Right renal cortex interstitium (tissue), 3 donors: ENCODE results near the gene RAB3IL1. TPM values are rescaled to one million over a fixed set of nuclear protein-coding genes. Genes with fewer than 3 reads are reported as not detected.
"Not testable (repeated sequence)": the region's sequence is repeated elsewhere in the genome, so short reads cannot be mapped to it uniquely, and the experiment has no call there.

Experiments used
- DNase-seq, 3 donors: peaks; one replicate each; pipeline ENCODE4 v3.0.0-alpha.2; 2013; ENCODE audit warnings: low read depth in 3 of 3, low spot score in 2 of 3
- polyA plus RNA-seq, 3 donors: library from polyadenylated mRNA; unstranded; fragments of 120-200 nt; gene quantifications; one replicate each; pipeline ENCODE4 v1.2.1, GENCODE V29; 2013; ENCODE audit not compliant: insufficient read length in 3 of 3

Gene RAB3IL1
- polyA plus RNA-seq, 3 donors = 15.5 to 19.8 (median 18.5) TPM

DNA sequence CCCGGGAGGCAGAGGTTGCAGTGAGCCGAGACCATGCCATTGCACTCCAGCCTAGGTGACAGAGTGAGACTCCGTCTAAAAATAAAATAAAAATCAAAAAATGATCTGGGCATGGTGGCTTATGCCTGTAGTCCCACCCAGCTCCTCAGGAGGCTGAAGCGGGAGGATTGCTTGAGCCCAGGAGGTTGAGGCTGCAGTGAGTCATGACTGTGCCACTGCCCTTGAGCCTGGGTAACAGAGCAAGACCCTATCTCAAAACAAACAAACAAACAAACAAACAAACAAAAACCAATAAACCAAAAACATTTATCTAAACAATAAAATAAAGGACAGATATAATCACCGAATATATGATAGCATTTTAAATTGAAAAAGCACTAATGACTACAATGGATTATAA is 36.3 kb upstream of the RAB3IL1 start:
- DNase-seq = not testable (repeated sequence)

DNA sequence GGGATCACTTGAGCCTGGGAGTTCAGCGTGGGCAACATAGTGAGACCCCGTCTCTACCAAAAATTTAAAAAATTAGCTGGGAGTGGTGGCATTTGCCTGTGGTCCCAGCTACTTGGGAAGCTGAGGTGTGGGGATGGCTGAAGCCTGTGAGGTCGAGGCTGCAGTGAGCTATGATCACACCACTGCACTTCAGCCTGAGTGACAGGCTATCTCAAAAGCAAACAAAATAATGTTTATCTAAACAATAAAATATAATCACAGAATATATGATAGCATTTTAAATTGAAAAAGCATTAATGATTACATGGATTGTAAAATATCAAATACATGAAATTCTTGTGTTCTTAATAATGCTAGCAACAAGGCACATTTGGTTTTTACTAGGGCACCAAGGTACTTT is 35.5 kb upstream of the RAB3IL1 start:
- DNase-seq = no peak

DNA sequence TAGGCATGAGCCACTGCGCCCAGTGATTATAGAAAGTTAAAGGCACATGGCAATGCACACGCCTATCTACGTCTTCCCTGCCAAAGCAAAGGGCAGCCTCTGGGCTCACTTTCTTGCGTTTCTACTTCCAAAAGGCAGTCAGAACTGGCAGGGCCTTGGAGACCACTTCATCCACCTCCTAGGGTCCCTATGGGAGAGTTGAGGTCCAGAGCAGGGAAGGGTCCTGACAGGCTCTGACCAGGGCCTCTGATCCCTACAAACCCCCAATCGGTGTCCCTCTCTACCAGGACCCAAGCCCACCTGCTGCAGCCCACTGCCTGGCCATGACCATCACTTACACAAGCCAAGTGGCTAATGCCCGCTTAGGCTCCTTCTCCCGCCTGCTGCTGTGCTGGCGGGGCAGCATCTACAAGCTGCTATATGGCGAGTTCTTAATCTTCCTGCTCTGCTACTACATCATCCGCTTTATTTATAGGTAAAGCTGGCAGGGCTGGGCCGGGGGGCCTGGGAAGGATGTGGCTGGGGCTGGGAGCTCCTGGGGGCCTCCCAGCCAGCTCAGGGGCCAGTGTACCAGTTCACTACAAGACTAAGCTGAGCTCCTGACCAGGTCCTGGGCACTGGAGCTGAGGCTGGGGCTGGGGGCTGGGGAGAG is 34.2 kb upstream of the RAB3IL1 start:
- DNase-seq = no peak

DNA sequence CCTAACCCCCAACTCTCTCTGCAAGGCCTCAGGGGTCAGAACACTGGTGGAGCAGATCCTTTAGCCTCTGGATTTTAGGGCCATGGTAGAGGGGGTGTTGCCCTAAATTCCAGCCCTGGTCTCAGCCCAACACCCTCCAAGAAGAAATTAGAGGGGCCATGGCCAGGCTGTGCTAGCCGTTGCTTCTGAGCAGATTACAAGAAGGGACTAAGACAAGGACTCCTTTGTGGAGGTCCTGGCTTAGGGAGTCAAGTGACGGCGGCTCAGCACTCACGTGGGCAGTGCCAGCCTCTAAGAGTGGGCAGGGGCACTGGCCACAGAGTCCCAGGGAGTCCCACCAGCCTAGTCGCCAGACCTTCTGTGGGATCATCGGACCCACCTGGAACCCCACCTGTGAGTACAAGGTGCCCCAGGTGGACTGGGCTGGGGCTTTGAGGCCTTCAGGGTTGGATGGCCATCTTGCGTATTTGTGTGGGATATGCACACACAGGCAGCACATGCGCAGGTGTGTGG is 32.7 kb upstream of the RAB3IL1 start, which contains the start of gene BEST1:
Gene BEST1 (plus strand): TSS at position 317 of the 513 bp plus-strand sequence. CDS start 1,456 bp downstream, outside the sequence.
- no peak for DNase-seq

DNA sequence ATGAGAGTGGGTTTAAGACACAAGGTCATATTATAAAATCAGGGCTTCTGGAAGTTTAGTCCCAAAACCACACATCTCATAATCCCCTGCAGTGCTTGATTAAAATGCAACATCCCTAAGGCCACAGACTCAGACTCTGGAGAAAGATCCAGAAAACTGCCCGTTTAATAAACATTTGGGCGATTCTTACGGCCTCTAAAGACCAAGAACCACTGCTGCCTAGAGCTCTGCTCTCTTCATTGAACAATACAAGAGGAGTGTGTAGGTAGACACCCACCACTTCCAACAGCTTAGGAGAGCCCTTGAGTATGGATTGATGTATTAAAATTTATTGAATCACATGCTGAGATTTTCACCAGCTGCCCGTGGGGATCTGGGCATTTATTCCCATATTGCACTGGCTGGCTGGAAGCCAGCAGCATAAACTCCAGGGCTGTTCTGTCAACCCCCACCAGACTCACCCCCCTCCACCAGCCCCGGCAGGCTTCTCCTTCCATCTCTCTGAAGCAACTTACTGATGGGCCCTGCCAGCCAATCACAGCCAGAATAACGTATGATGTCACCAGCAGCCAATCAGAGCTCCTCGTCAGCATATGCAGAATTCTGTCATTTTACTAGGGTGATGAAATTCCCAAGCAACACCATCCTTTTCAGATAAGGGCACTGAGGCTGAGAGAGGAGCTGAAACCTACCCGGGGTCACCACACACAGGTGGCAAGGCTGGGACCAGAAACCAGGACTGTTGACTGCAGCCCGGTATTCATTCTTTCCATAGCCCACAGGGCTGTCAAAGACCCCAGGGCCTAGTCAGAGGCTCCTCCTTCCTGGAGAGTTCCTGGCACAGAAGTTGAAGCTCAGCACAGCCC is 32.0 kb upstream of the RAB3IL1 start:
- DNase-seq = no peak

DNA sequence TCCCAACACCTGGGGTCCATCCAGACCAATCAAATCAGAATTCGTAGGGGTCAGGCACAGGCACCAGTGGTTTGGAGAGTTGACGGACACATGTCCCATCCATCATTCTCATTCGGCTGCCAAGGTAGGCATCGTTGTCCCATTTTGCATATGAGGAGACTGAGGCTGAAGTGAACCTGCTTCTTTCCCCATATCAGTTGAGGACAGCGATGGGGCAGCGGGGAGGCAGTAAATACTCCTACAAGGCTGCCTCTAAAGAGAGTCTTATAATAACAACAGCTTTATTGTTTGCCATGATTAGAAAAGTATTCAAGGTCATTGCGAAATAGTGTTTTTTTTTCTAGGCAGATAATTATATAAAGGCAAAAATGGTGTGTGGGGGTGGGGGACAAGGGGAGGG is 31.1 kb upstream of the RAB3IL1 start:
- DNase-seq = no peak

DNA sequence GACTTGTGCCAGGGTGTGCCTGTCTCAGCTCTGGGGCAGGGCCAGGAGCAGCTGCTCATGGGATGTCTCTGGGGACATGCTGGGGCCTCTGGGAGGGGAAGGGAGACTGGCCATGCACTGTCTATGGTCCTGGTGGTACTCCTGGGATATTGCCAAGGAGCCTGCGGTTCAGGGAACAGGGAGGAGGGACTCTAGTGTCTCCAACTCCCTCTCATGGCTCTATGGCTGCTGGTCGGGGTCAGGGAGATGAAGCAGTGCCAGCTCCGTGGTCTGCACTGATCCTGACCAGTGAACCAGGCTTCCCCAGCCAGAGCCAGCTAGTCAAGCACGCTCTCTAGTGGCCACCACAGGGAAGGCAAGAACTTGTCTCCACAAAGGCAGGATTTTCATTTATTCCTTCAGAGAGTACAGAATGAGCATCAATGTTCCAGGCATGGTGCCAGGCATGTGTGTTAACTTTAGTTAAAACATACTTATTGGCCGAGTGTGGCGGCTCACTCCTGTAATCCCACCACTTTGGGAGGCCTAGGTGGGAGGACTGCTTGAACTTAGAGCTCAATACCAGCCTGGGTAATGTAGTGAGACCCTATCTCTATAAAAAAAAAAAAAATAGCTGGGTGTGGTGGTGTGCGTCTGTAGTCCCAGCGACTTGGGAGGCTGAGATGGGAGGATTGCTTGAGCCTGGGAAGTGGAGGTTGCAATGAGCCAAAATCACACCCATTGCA is 30.3 kb upstream of the RAB3IL1 start:
- DNase-seq = no peak

DNA sequence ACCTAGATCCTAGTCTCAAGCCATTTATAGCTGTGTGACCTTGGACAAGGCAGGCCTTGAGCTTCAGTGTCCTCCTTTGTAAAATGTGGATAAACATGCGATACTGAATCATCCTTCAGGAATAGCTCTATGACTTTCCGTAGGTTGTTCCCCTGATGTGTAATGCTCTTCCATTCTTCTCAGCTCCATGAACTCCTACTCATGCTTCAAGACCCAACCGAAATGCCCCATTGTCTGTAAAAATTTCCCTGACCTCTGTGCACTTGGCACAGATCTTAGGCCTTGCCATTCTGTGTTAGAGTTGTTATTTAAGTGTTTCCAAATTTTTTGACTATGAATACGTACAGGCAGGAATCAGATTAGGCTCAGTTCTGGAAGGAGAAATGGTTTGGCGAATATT is 29.5 kb upstream of the RAB3IL1 start:
- DNase-seq = no peak

DNA sequence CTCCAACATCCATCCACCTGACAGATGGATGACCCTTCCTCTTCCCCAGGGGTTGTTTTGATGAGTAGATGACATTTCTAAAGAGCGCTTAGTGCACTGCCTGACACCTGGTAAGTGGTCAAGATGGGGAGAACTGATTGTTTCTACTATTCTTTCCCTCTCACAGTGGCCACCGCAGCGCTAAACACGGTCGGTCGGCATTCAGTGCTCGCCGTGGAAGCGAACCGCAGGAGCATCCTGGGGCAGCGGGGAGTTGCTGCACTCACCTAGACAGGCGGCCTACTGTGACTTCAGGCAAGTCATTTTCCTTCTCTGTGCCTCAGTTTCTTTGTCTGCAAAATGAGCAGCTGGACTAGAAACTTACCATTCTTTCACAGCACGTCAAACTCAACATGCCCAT is 27.8 kb upstream of the RAB3IL1 start:
- DNase-seq = no peak

DNA sequence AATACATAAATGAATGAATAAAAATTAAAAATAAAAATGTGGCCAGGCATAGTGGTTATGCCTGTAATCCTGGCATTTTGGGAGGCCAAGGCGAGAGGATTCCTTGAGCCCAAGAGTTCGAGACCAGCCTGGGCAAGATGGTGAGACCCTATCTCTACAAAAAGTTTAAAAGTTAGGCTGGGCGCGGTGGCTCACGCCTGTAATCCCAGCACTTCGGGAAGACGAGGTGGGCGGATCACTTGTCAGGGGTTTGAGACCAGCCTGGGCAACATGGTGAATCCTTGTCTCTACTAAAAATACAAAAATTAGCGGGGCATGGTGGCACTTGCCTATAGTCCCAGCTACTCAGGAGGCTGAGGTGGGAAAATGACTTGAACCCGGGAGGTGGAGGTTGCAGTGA is 23.1 kb upstream of the RAB3IL1 start:
- DNase-seq = no peak

DNA sequence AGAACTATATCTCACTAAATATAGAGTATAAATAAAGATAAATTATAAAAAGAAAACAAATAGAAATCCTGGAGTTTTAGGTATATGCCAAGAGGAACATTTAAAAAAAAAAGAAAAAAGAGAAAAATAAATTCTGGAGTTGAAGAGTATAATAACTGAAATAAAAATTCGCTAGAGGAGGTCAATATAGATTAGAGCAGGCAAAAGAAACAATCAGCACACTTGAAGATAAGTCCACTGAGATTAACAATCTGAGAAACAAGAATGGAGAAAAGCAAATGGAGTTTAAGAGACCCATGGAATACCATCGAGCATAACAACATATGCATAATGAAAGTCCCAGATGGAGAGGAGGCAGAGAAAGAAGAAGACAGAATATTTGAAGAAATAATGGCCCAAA is 18.5 kb upstream of the RAB3IL1 start:
- DNase-seq = no peak

DNA sequence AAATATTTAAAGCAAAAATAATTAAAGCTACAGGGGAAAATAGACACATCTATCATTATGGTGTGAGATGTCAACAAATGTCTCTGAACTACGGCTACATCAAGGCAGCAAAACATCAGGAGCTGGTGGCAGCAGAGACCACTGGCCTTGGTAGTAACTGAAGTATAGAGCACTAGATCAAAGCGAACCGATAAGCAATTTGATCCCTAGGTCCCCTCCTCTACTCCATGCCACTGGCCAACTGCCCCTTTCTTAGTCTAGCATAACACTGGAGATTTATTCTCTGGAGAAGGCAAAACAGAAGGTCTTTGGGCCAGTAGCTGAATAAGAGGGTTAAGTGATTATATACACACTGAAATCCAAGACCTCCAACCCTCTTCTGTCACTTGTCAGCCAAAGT is 13.6 kb upstream of the RAB3IL1 start:
- DNase-seq = no peak

DNA sequence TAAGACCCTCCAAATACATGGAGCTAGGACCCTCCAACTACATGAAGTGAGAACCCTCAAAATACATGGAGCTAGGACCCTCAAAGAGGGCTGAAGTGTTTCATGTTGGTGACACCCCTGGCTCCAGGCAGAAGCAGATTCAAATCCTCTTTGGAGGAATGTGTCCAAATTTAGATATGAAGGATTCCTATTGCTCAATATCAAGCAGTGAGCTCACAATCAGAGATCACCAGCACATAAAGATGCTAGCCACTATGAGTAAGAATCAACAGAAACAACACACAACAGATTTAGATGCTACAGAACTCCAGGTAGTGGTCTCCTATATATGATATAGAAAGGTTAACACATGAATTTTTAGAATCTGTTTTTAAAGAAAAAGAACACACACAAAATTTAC is 11.2 kb upstream of the RAB3IL1 start:
- no peak for DNase-seq

DNA sequence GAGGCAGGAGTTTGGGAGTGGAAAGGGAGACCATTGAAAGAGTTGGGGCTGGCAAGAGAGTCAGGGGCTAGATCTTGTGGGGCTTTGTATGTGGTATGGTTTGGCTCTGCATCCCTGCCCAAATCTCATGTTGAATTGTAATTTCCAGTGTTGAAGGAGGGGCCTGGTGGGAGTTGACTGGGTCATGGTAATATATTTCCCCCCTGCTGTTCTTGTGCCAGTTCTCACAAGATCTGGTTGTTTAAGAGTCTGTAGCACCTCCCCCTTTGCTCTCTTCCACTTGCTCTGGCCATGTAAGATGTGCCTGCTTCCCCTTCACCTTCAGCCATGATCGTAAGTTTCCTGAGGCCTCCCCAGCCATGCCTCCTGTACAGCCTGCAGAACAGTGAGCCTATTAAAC is 10.1 kb upstream of the RAB3IL1 start:
- no peak for DNase-seq

DNA sequence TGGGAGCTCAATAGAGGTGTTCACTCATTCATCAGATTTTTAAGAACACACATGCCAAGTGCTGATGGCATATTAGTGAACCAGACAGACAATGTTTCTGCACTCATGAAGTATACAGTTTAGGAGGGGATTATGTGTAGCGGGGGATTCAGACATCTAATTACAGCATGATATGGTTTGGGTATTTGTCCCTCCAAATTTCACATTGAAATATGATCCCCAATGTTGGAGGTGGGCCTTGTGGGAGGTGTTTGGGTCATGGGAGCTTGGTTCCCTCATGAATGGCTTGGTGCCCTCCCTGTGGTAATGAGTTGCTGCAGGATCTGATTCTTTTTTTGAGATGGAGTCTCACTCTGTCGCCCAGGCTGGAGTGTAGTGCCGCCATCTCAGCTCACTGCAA is 8.9 kb upstream of the RAB3IL1 start:
- DNase-seq = no peak

DNA sequence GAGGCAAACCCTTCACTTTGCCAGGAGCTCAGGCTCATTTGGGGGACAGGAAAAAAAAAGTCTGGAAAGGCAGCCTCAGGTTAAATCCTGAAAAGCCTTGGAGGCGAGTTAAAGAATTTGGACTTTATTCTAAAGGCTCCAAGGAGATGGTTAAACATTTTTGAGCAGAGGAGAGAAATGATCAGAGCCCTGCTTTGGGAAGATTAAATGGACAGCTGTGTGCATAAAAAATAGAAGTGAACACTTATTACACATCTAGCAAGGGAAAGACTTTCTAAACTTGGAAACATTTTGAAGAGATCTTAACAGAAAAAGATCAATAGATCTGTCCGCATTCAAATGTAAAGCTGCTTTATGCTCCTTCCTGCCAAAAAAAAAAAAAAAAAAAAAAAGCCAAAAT is 8.4 kb upstream of the RAB3IL1 start:
- no peak for DNase-seq

DNA sequence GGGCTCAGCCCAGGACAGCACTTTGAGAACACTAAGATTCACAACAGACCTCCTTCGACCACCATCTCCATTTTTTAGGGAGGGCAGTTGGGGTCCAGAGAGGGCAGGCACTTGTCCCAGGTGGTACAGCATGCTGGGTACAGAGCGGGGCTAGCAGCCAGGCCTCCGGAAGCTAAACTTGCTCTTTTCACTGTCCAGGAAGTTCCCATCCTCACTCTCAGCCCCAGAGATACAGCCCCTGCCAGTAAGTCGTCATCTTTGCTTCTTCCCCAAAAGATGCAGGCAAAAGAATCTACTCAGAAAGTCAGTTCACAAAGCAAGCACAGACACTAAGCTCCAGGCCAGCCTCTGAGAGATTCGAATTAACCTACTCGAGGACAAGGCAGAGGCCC is 6.7 kb upstream of the RAB3IL1 start:
- DNase-seq = no peak

DNA sequence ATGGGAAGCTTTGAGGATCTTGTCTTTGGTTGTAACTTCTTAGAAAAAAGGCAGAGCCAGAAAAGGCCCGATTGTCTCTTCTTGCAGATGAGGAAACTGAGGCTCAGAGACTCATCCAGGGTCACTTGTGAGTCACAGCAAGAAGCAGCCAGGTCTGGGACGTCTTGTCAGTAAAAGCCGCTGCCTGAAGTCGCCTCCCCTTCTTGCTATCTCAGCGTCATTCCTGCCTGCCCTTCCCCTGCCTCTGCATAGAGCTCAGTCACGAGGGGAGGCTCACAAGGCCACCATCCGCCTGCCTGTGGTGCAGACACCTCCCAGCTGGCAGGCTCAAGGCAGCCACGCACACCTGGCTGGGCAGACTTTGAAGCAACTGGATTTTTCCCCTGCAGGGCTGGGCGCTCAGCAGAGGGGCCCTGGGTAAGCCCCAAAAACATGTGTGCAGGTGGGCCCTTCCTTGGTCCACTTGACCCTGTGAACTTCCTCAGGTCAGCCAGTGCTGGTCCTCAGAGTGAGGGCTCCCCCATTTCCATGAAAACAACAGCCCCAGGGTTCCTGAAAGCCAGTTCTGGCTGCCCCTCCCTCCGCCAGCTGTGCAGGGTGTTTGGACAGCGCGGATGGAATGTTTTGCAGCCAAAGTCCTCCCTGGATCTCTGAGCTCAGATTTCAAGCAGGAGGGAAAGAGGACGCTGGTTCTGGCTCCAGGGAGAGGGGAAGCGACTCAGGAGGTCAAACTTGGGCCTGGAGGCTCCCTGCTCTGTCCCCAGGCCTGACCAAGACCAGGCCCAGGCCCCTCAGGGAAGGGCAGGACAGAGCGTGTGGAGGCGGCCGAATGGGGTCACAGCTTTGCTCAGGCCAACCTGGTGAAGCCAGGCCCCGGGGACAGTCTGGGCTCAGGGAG is 6.0 kb upstream of the RAB3IL1 start:
- DNase-seq = peak in 2 of 3 donors; percentile 67 to 76

DNA sequence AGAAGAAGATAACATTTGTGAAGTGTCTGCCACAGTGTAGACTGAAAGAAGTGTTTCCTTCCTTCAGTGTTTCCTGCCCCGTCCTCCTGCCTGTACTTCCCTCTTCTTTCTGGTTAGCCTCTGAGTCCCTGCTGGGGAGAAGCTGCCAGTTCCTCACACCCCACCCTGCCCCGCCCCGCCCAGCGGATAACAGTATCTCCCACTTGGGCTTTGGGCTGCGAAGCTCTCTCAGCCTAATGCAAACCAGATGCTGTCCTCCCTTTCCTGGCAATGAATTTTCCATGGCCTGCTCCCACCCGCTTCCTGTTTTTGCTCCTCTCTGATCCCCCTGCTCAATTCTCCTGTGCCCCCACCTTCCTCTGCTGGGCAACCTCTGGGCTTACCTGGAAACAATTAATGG is 5.2 kb upstream of the RAB3IL1 start:
- DNase-seq = peak in 1 of 3 donors; percentile 61

DNA sequence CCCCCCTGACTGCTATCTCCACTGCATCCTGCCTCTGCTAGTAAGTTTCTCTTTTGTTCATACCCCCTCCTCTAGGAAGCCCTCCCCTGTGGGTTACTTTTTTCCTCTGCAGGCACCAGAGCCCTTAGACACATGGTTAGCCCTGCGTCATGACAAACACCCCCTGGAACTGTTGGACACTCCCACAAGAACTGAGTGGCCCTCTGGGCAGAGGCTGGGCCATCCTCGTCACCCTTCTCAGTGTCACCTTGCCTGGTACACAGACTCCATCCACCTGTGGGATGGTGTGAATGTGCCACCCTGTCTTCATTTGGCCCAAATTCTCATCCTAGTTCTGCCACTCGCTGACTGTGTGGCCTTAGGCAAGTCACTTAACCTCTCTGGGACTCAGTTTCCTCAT is 4.1 kb upstream of the RAB3IL1 start:
- no peak for DNase-seq
